SK-N-SH treated with all-trans-retinoic acid at 6 μM for 48 hours (cell line): ENCODE data around the gene OSBPL9.

ENCODE experiments used
- POU6F1 ChIP-seq: fragments of 250-450 bp; sonication (Bioruptor Pico); IDR thresholded peaks from 2 replicates; pipeline ENCODE4 v1.8.0; 2021; ENCODE audit warnings: low read depth, mild to moderate bottlenecking, moderate library complexity, borderline replicate concordance
- RARB ChIP-seq: fragments of 250-450 bp; sonication (Bioruptor Pico); IDR thresholded peaks from 2 replicates; pipeline ENCODE4 v1.8.0; 2021; ENCODE audit warnings: mild to moderate bottlenecking, moderate library complexity
- ZNF8 ChIP-seq: fragments of 450-650 bp; formaldehyde crosslinking; IDR thresholded peaks from 2 replicates; pipeline ENCODE4 v1.5.0; 2020; ENCODE audit warnings: mild to moderate bottlenecking, moderate library complexity

- no peak for TF ChIP-seq ZNF8 (CRISPR knock-in tag)
- TF ChIP-seq POU6F1 (CRISPR knock-in tag), result no peak
- TF ChIP-seq RARB (CRISPR knock-in tag), result no peak
These were observed 107.9 kb downstream of the OSBPL9 start for GRCh38 chr1:51724797-51725196.
